Measurements from ENCODE around the gene SNAP29. TPM values are rescaled to one million over a fixed set of nuclear protein-coding genes. Genes with fewer than 3 reads are reported as not detected.

The SNAP29 gene
- total and polyA plus RNA-seq, 4 donors = 10.5 to 26.2 (median 16.3) TPM

DNA sequence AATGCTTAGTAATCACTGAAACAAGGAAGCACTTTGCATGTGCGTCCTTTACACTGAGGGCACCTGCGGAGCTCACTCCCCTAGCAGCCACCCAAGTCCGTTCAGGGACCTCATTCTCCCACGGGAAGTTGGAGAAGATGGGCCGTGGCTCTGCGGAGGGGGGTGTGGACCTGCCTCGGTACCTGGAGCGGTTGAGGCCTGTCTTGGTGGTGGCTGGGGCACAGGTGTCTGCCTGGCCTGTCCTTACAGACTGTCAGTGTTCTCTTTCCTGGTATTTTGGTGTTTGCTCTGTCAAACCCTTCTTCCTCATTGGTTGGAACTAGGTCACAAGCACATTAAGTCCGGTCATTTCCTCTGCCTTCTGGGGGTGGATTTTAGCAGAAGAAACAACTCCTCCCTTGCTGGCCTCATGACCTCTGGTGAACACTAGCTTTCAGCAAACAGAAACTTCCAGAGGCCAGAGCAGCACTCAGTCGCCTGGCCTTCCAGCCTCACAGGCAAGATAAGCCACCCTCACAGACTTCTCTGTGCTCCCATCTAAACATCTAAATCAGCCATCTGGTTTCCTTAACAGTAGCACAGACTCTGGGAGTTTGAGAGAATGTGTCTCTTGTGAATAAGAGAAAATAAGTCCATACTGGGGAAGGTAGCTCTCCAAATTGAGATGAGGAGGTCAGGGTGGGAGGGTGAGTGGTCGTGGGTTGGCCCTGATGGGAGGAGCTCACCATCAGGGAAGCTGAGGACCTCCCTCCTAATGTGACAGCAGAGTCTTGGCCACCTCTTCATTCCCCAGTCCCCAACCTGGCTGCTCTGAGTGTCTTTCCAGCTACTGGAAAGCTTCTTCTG lies 8.6 kb downstream of the SNAP29 start (continued):
- TF ChIP-seq GABPA (IDR thresholded peaks at IDR 0.05 in 1 of 2, conservative IDR thresholded peaks at IDR 0.05 in 1 of 2) (peak in 1 of 2 donors; percentile 80), HNF4A (conservative IDR thresholded peaks at IDR 0.05) (peak; percentile 68 to 69)
- TF ChIP-seq, protein P1, sequence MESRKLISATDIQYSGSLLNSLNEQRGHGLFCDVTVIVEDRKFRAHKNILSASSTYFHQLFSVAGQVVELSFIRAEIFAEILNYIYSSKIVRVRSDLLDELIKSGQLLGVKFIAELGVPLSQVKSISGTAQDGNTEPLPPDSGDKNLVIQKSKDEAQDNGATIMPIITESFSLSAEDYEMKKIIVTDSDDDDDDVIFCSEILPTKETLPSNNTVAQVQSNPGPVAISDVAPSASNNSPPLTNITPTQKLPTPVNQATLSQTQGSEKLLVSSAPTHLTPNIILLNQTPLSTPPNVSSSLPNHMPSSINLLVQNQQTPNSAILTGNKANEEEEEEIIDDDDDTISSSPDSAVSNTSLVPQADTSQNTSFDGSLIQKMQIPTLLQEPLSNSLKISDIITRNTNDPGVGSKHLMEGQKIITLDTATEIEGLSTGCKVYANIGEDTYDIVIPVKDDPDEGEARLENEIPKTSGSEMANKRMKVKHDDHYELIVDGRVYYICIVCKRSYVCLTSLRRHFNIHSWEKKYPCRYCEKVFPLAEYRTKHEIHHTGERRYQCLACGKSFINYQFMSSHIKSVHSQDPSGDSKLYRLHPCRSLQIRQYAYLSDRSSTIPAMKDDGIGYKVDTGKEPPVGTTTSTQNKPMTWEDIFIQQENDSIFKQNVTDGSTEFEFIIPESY (IDR thresholded peaks at IDR 0.05) = peak; percentile 84

DNA sequence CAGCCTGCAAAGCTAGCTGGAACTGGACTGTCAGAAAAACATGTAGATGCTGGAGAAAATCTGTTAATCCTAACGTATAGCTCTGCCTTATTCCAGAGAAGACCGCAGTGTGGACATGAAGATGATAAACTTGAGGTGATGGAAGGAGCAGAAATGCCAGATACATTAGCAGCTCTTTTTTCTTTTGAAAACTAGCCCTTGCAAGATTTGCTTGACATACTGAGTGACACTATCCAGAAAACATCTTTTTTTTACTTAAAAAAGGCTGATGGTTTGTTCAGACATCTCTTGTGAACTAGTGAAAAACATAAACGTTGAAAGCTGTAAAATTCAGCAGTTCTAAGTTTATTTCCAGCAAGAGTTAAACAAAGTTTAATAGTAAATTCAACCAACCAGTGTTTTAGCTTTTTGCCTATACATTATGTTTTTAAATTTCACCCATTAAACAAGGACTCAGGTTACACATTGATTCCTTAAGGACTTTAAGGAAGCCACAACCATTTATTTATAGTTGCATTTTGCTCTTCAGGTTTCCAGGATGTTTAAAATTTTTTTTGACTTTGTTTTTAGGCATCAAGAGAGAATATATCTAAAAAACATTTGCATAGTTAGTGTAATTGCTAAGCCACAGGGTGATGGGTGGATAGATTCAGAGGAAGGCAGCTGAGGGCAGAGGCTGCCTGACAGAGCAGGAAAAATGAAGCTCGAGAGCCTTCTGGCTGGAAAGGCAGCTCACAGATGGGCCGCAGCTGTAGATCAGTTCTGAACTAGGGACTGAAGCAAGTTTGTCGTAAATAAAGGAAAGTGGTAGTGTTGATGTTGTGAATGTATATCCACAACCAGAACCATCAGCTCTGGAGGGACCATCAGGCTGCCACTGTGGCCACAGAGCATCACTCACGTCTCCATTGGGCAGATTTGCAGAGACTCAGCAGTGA lies 9.5 kb downstream of the SNAP29 start:
- peaks cover 0 to 10% (median 8%) of the 10 kb centered on the region in 4 donors for H3K36me3 ChIP-seq (ENCODE audit: control insufficient read depth in 4 of 4, insufficient read depth in 3 of 4, low read depth in 1 of 4, low read length in 3 of 4)
- WGBS = 76% methylated on average over 7 of the region's 7 CpGs
- peak overlapping the region; percentile 89 to 92 for H3K27ac ChIP-seq (ENCODE audit: low read depth in 1 of 2, low read length in 2 of 2)
- no peaks in the 10 kb centered on the region for H3K27me3 ChIP-seq (ENCODE audit: control insufficient read depth in 4 of 4, insufficient read depth in 4 of 4, low read length in 3 of 4)
- H3K4me1 ChIP-seq (ENCODE audit: control insufficient read depth in 4 of 4, insufficient read depth in 4 of 4, low read length in 3 of 4) = peaks cover 17 to 35% (median 24%) of the 10 kb centered on the region in 4 donors
- no peak for DNase-seq (ENCODE audit: low spot score)
- TF ChIP-seq RAD21 (IDR thresholded peaks at IDR 0.05) (no peak), FOXA2 (IDR thresholded peaks at IDR 0.05) (no peak), FOXA1 (IDR thresholded peaks at IDR 0.05) (no peak), TAF1 (conservative IDR thresholded peaks at IDR 0.05) (no peak), RXRA (IDR thresholded peaks at IDR 0.05) (no peak), YY1 (IDR thresholded peaks at IDR 0.05) (no peak), JUND (IDR thresholded peaks at IDR 0.05) (no peak), HNF4A (conservative IDR thresholded peaks at IDR 0.05) (no peak), HNF4G (IDR thresholded peaks at IDR 0.05) (no peak), GABPA (IDR thresholded peaks at IDR 0.05 in 1 of 2, conservative IDR thresholded peaks at IDR 0.05 in 1 of 2) (no peak)
- TF ChIP-seq, protein P2, sequence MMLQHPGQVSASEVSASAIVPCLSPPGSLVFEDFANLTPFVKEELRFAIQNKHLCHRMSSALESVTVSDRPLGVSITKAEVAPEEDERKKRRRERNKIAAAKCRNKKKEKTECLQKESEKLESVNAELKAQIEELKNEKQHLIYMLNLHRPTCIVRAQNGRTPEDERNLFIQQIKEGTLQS (IDR thresholded peaks at IDR 0.05) = no peak
- TF ChIP-seq, protein P3, sequence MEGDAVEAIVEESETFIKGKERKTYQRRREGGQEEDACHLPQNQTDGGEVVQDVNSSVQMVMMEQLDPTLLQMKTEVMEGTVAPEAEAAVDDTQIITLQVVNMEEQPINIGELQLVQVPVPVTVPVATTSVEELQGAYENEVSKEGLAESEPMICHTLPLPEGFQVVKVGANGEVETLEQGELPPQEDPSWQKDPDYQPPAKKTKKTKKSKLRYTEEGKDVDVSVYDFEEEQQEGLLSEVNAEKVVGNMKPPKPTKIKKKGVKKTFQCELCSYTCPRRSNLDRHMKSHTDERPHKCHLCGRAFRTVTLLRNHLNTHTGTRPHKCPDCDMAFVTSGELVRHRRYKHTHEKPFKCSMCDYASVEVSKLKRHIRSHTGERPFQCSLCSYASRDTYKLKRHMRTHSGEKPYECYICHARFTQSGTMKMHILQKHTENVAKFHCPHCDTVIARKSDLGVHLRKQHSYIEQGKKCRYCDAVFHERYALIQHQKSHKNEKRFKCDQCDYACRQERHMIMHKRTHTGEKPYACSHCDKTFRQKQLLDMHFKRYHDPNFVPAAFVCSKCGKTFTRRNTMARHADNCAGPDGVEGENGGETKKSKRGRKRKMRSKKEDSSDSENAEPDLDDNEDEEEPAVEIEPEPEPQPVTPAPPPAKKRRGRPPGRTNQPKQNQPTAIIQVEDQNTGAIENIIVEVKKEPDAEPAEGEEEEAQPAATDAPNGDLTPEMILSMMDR (IDR thresholded peaks at IDR 0.05; ENCODE audit: low read depth, low read length, missing input control) = no peak
- TF ChIP-seq, protein P1 (IDR thresholded peaks at IDR 0.05) = no peak
- H3K4me3 ChIP-seq (ENCODE audit: low read depth in 1 of 3, low read length in 3 of 3) = no peak overlapping the region
- peak overlapping the region; percentile 27 to 76 for H3K9ac ChIP-seq (ENCODE audit: low read depth in 1 of 2, low read length in 2 of 2)
- no peaks in the 10 kb centered on the region for H3K9me3 ChIP-seq (ENCODE audit: control insufficient read depth in 4 of 4, low read length in 3 of 4)

Data from liver (tissue), 9 donors.